ENCODE data around the gene CLIP1.
"Not testable (repeated sequence)": the region's sequence is repeated elsewhere in the genome, so short reads cannot be mapped to it uniquely, and the experiment has no call there.

The CLIP1 gene

GRCh38 chr12:122429043-122429442, 6.6 kb upstream of the CLIP1 start:
- DNase-seq = not testable (repeated sequence)

GRCh38 chr12:122427403-122427802, 4.9 kb upstream of the CLIP1 start:
- DNase-seq = no peak

- no peak for DNase-seq
Observed at GRCh38 chr12:122423258-122424165, 1.0 kb upstream of the CLIP1 start.

- DNase-seq = no peak
Observed at GRCh38 chr12:122422730-122423257, 325 bp upstream of the CLIP1 start.

- DNase-seq = no peak
Observed at GRCh38 chr12:122421187-122421820, 1.2 kb downstream of the CLIP1 start.

GRCh38 chr12:122420471-122421162, 1.9 kb downstream of the CLIP1 start:
- DNase-seq = no peak

- not testable (repeated sequence) for DNase-seq
Observed at GRCh38 chr12:122419094-122419493, 3.4 kb downstream of the CLIP1 start.

GRCh38 chr12:122415665-122416064, 6.8 kb downstream of the CLIP1 start:
- not testable (repeated sequence) for DNase-seq

- no peak for DNase-seq
Observed at GRCh38 chr12:122413516-122414404, 8.7 kb downstream of the CLIP1 start.

- DNase-seq = no peak
Observed at GRCh38 chr12:122412851-122413433, 9.5 kb downstream of the CLIP1 start.

- DNase-seq = no peak
Observed at GRCh38 chr12:122411537-122411936, 10.9 kb downstream of the CLIP1 start.

GRCh38 chr12:122407208-122407607, 15.3 kb downstream of the CLIP1 start:
- DNase-seq = no peak

- DNase-seq = no peak
Observed at GRCh38 chr12:122406701-122407164, 15.7 kb downstream of the CLIP1 start.

GRCh38 chr12:122403831-122404230, 18.6 kb downstream of the CLIP1 start:
- no peak for DNase-seq

- DNase-seq = no peak
Observed at GRCh38 chr12:122403115-122403770, 19.2 kb downstream of the CLIP1 start.

GRCh38 chr12:122402264-122402663, 20.2 kb downstream of the CLIP1 start:
- no peak for DNase-seq

- DNase-seq = peak; percentile 55
Observed at GRCh38 chr12:122399592-122400373, 22.7 kb downstream of the CLIP1 start.

GRCh38 chr12:122399254-122399591, 23.2 kb downstream of the CLIP1 start:
- DNase-seq = no peak

- DNase-seq = not testable (repeated sequence)
Observed at GRCh38 chr12:122397981-122398380, 24.5 kb downstream of the CLIP1 start.

GRCh38 chr12:122395319-122395718, 27.1 kb downstream of the CLIP1 start:
- no peak for DNase-seq
